BE2C (cell line): ENCODE data around the gene ABHD14A.

Source experiments
- DNase-seq: peaks from one replicate; pipeline ENCODE4 v3.0.0-alpha.2; 2020
- H3K27me3 ChIP-seq: fragments of 250-450 bp; sonication (Bioruptor Pico); 2 replicates; pipeline ENCODE4 v1.5.1; 2020; ENCODE audit warnings: mild to moderate bottlenecking
- H3K36me3 ChIP-seq: fragments of 250-450 bp; sonication (Bioruptor Pico); 2 replicates; pipeline ENCODE4 v1.5.1; 2020; ENCODE audit warnings: mild to moderate bottlenecking
- H3K4me1 ChIP-seq: fragments of 250-450 bp; sonication (Bioruptor Pico); 2 replicates; pipeline ENCODE4 v1.5.1; 2020
- H3K4me3 ChIP-seq: 2 replicates; pipeline ENCODE4 v1.5.1; 2011; ENCODE audit warnings: low read depth, low read length
- H3K9me3 ChIP-seq: fragments of 250-450 bp; sonication (Bioruptor Pico); 2 replicates; pipeline ENCODE4 v1.5.1; 2020
- CTCF ChIP-seq: IDR thresholded peaks from 2 replicates; pipeline ENCODE4 v1.5.1; 2012; ENCODE audit warnings: mild to moderate bottlenecking, low read depth, low read length

The ABHD14A gene

DNA sequence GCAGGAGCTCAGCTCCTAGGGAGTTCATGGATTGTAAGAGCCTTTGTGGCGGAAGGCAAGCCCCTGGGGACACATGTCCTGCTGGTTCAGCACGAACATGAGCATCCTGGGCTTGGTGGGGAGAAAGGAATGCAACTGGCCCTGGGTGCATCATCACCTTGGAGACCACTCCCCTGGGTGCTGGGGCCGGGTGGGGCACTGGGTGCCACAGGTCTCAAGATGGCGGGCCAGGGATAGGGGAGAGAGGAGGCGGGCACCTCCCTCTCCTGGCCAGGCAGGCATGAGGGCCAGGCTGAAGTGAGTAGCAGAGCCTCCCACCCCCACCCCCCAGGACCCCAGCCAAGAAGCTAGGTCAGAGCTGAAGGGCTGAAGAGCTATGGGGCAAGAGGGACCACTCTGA lies 8.4 kb upstream of the ABHD14A start:
- no peak for TF ChIP-seq CTCF
- Histone ChIP-seq H3K27me3 (no peaks in the 10 kb centered on the region), H3K36me3 (no peaks in the 10 kb centered on the region), H3K4me3 (peak overlapping the region; percentile 77), H3K9me3 (no peaks in the 10 kb centered on the region), H3K4me1 (peaks cover 2% of the 10 kb centered on the region; the same call in 1 of the 2 replicates)
- DNase-seq: no peak

GRCh38 chr3:51966922-51967383 lies 7.9 kb upstream of the ABHD14A start:
- Histone ChIP-seq H3K9me3 (no peaks in the 10 kb centered on the region), H3K36me3 (no peaks in the 10 kb centered on the region), H3K4me3 (peak overlapping the region; percentile 77), H3K4me1 (peaks cover 2% of the 10 kb centered on the region; the same call in 1 of the 2 replicates), H3K27me3 (no peaks in the 10 kb centered on the region)
- TF ChIP-seq CTCF: no peak
- no peak for DNase-seq

DNA sequence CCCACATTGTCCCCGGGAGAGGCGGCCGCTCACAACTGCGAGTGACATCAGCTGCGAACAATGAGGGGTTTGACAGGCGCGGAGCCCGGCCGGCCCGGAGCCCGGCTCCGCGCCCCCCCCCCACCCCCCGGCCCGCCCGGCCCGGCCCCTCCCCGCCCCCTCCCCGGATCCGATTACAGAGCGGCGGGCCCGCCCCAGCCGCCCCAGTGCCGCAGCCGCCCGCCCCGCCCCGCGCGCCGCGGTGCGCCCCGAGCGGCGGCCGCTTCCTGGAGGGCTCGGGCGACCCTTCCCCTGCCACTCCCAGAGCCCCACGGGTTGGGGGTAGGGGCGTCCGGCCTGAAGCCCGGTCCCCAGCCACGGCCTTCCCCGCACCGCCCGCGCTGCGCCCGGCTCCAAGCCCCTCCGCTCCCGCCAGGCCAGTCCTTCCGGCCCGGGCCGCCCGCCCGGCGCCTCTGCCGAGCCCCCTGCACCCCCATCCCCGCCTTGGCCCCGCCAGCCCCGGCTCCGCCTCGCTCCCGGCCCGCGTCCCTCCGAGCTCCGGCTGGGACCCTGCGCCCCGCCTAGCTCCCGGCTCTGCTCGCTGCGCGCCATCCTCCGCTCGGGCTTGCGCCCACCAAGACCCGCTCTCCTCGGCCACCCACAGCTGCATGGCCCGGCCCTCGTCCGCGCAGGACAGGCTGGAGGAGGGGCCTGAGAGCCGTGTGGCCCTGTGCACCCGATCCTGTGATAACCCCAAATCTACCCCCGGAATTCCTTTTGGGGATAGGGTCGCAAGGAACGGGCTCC lies 7.3 kb upstream of the ABHD14A start, which contains the start of gene PCBP4:
TSS of gene PCBP4 (minus strand) at position 71 of the 786 bp plus-strand sequence. CDS start 6,214 bp downstream, outside the sequence.
- H3K4me1 ChIP-seq: peaks cover 2% of the 10 kb centered on the region; the same call in 1 of the 2 replicates
- H3K9me3 ChIP-seq: no peaks in the 10 kb centered on the region
- no peaks in the 10 kb centered on the region for H3K27me3 ChIP-seq
- DNase-seq: peak; percentile 59
- H3K4me3 ChIP-seq: peak within 1 kb of the TSS; percentile 77
- no peak for TF ChIP-seq CTCF
- H3K36me3 ChIP-seq: no peaks in the 10 kb centered on the region

DNA sequence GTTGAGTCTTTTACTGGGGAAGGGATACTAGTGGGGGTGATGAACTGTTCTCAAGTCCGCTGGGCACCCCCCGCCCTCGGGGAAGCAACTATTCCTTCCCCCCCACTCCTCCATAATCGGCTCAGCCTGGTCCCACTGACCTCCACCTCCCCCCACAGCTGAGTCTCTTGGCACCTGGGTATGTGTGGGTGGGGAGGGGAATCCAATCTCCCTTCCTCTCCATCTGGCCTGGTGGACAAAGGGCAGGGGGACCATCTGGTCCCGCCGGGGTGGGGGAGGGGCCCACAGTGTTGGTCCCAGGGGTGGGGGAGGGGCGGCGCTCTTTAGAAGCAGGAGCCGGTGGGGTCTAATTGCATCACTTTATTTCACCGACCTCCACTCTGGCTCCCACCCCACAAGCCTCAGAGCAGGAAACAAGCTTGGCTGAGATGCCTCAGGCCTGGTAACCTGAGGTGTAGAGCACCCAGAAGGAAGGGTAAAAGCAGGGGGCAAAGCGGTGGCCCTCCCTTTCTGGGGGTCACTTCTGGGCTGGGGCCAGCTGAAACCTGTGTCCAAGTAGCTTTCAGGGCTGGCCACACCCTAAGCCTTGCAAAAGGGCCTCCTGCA lies 6.6 kb upstream of the ABHD14A start:
- H3K9me3 ChIP-seq: no peaks in the 10 kb centered on the region
- H3K36me3 ChIP-seq: no peaks in the 10 kb centered on the region
- no peaks in the 10 kb centered on the region for H3K27me3 ChIP-seq
- peak; percentile 57 for DNase-seq
- no peak for TF ChIP-seq CTCF
- peak overlapping the region; percentile 54 for H3K4me3 ChIP-seq
- H3K4me1 ChIP-seq: peaks cover 2% of the 10 kb centered on the region; the same call in 1 of the 2 replicates

GRCh38 chr3:51968883-51969678 lies 5.8 kb upstream of the ABHD14A start:
- TF ChIP-seq CTCF: no peak
- no peaks in the 10 kb centered on the region for H3K9me3 ChIP-seq
- peaks cover 3% of the 10 kb centered on the region for H3K4me1 ChIP-seq
- H3K36me3 ChIP-seq: no peaks in the 10 kb centered on the region
- no peaks in the 10 kb centered on the region for H3K27me3 ChIP-seq
- no peak for DNase-seq
- H3K4me3 ChIP-seq: no peak overlapping the region
